Measurements from ENCODE around the gene ARFIP2.
"Not testable (repeated sequence)": the region's sequence is repeated elsewhere in the genome, so short reads cannot be mapped to it uniquely, and the experiment has no call there.

Gene ARFIP2, protein sequence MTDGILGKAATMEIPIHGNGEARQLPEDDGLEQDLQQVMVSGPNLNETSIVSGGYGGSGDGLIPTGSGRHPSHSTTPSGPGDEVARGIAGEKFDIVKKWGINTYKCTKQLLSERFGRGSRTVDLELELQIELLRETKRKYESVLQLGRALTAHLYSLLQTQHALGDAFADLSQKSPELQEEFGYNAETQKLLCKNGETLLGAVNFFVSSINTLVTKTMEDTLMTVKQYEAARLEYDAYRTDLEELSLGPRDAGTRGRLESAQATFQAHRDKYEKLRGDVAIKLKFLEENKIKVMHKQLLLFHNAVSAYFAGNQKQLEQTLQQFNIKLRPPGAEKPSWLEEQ

GRCh38 chr11:6481012-6481923 lies at the start of gene ARFIP2, which contains the start of gene TIMM10B:
ARFIP2 (minus strand) TSS chr11:6481331; CDS start chr11:6480421, 910 bp downstream.
TIMM10B (plus strand) TSS chr11:6481501; CDS start chr11:6481517, 16 bp downstream.
- peak; percentile 97 for DNase-seq (ENCODE audit: low read depth, low spot score)

GRCh38 chr11:6530848-6531247 lies 49.7 kb upstream of the ARFIP2 start:
- DNase-seq (ENCODE audit: low read depth, low spot score), result no peak

- no peak for DNase-seq (ENCODE audit: low read depth, low spot score)
Measured at GRCh38 chr11:6529266-6529665, 48.1 kb upstream of the ARFIP2 start.

- no peak for DNase-seq (ENCODE audit: low read depth, low spot score)
Measured at GRCh38 chr11:6526411-6527135, 45.4 kb upstream of the ARFIP2 start.

- no peak for DNase-seq (ENCODE audit: low read depth, low spot score)
Measured at GRCh38 chr11:6523253-6523652, 42.1 kb upstream of the ARFIP2 start.

- not testable (repeated sequence) for DNase-seq (ENCODE audit: low read depth, low spot score)
Measured at GRCh38 chr11:6521946-6522345, 40.8 kb upstream of the ARFIP2 start.

DNA sequence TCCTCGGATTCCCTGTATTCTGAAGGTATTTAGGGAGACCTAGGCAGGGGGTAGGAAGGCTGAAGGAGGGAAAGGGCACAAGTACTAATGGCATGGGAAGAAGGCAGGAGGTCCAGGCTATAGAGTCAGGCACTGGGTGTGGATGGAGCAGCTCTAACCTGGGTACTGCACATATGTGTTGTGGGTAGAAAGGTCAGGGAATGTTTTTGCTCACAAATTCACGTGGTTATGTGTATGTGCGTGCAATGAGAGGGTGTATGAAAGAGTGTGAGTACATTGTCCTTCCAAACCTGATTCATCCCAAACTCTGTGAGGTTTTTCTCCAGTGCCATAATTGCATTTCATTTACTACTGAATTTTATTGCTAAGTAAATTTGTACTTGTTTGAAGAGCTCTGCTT lies 39.1 kb upstream of the ARFIP2 start:
- no peak for DNase-seq (ENCODE audit: low read depth, low spot score)

DNA sequence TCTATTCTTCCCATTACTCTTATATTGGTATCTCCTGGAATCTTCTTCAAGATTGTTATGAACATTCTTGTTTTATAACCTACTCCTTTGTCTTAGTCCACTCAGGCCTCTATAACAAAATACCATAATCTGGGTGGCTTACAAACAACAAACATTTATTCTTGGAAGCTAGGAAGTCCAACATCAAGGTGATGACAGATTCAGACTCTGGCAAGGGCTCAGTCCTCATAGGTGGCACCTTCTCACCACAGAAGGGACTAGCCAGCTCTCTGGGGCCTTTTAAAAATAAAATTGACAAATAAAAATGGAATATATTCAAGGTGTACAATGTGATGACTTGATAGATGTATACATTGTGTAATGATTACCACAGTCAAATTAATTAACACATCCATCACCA lies 35.7 kb upstream of the ARFIP2 start:
- DNase-seq (ENCODE audit: low read depth, low spot score), result no peak

DNA sequence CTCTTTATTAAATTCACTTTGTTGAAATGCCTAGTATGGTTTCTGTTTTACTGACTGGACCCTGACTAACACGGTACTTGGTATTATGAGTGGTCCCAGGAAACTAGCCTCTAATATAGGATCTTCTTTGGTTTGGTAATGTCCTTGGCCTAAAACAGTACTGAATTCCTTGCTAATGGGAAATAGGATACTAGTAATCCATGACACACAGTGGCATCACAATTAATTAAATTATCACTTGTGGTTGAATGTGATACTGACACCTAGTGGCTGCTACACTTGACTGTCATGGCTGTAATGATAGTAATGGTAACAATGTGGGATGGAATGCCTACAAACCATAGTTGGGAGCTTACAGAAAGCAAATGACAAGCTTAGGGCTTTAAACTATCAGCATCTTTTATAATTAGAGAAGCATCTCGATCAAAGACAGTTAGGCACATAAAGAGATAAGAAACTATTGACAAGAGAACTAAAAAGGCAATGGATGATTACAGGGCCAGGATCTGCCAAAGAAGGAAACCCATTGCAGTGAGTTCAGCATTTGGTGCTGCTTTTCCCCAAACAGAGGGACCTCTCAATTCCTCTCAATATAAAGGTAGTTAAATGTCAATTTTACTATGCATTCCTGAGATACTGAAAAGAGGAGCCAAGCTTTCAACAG lies 24.6 kb upstream of the ARFIP2 start:
- no peak for DNase-seq (ENCODE audit: low read depth, low spot score)

DNA sequence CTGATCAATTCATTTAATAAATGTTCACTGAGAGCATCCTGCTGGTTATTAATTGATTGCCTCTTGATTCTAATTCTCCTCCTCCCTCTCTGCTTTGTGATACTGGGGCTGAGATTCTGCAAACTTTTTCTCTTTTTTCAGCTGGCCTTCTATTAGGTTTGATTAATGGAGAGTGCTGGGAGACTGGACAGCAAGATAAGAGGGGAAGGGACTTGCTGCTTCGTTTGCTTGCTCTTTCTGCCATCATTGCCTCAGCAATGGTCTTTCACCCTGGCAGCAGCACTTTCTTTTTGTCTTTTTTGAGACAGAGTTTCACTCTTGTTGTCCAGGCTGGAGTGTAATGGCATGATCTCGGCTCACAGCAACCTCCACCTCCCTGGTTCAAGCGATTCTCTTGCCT lies 23.0 kb upstream of the ARFIP2 start:
- no peak for DNase-seq (ENCODE audit: low read depth, low spot score)

GRCh38 chr11:6502382-6502781 lies 21.3 kb upstream of the ARFIP2 start:
- no peak for DNase-seq (ENCODE audit: low read depth, low spot score)

GRCh38 chr11:6498544-6498943 lies 17.4 kb upstream of the ARFIP2 start:
- no peak for DNase-seq (ENCODE audit: low read depth, low spot score)

- DNase-seq (ENCODE audit: low read depth, low spot score), result no peak
Measured at GRCh38 chr11:6498121-6498520, 17.0 kb upstream of the ARFIP2 start.

GRCh38 chr11:6497069-6497839 lies 16.1 kb upstream of the ARFIP2 start, which contains the start of gene DNHD1:
DNHD1 (plus strand) TSS chr11:6497280; CDS start chr11:6498216, 936 bp downstream.
- no peak for DNase-seq (ENCODE audit: low read depth, low spot score)

DNA sequence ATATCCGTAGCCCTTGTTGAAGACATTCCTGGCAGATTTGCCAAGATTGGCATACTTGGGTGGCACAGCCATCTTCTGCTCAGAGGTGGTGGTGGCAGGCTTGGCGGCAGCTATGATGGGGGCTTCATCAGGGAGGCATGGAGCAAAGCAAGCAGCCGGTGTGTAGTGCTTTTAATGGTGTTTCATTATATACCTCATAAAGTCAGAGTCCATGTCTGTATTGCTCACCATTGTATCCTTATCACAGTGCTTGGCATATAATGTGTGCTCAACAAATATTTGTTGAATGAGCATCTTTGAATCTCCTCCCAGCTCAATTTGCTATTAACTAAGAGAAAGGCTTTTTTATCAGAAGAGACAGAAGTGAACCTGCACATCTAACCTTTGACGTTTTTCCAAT lies 8.2 kb upstream of the ARFIP2 start:
- DNase-seq (ENCODE audit: low read depth, low spot score), result no peak

DNA sequence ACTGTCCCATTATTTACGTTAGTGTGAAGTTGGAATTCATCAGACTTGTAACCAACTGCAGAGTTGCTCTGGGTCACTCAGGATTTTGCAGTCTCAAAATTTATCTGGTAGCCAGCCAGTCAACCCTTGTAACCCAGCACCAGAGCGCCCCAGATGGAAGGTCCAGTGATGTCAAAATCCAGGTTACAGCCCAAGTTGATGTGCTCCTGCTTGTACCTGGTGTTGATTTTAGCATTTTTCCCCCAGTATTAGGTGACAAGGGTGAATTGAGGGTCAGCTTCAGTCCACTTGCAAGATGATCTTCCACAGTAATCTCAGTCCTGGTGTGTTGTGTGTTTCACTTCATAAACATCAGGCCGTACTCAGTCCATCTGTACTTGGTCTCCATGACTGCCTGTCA lies 7.7 kb upstream of the ARFIP2 start:
- DNase-seq (ENCODE audit: low read depth, low spot score), result no peak

- no peak for DNase-seq (ENCODE audit: low read depth, low spot score)
Measured at GRCh38 chr11:6488342-6488741, 7.2 kb upstream of the ARFIP2 start.

DNA sequence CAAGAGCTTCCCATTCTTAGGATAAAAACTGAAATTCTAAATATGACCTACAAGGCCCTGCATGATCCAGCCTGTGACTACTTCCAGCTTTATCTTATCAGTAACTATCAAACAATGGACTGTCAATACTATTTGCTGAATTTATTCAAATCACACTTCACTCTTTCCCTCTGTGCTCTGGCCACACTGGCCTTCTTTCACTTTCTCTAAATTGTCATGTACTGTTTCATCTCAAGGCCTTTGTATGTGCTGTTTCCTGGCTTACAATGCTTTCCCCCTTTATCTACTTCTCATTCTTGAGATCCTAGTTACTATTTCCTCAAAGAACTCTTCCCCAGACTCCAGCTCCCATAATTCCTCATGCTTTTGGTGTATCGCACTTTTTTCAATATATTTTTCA lies 5.8 kb upstream of the ARFIP2 start:
- DNase-seq (ENCODE audit: low read depth, low spot score), result no peak

DNA sequence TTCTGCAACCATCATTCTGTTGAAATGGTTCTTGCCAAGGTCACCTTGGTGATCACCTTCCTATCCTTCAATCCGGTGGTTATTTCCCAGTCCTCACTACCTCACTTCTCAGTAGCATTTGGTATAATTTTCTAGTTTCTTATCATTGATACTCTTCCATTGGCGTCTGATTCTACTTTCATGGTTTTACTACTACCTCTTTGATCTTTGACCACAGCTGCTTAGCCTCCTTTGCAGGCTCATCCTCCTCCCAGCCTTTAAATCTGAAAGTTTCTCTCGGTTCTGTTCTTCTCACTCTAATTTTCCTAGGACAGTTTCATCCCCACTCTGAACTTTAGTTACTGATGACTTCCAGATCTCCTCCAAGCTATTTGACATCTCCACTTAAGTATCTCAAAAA lies 5.1 kb upstream of the ARFIP2 start:
- DNase-seq (ENCODE audit: low read depth, low spot score), result no peak

DNA sequence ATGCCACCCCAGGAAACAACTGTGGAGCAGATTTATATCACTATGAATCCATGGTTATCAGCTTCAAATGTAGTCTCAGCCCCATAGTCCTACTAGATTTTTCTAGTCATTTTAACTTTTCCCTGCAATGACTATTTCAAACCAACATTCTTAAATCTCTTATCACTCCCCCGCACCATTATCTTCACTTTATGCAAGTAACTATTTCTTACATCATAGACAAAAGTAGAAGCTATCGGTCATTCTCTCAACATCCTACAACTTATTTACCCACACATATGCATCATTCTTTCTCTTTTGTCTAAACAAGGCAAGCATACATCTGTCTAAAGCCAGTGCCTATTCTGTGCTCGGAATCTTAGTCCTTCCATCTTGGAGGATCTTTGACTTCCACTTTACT lies 4.5 kb upstream of the ARFIP2 start:
- DNase-seq (ENCODE audit: low read depth, low spot score), result no peak

DNA sequence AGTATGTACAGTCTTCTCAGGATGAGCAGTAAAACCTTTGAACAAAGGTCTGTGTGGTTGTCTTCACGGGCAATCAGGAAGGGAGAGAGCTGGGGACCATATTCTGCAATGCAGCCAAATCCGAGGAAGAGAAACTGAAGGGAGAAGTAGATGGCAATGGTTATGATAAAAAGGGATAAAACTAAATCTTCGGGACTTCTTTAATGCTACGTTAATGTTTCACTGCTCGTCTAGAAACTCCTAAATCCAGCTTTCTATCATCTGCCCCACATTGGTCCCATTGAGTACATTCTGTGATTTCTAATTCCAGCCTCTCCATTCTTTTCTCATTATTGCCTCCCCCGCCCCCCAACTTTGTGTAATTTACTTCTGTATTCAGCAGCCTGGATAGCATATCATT lies 1.9 kb upstream of the ARFIP2 start:
- DNase-seq (ENCODE audit: low read depth, low spot score), result no peak

Data from activated naive CD8-positive, alpha-beta T cell treated with anti-CD3 and anti-CD28 coated beads, Interleukin-2, amount 50 U/mL, for 16 hours (primary cell).